GM21717 (cell line): ENCODE measurements around the gene LDLRAP1.
"Not testable (repeated sequence)": the region's sequence is repeated elsewhere in the genome, so short reads cannot be mapped to it uniquely, and the experiment has no call there.

Experiments used
- ATAC-seq: cut with Tn5 transposase; IDR thresholded peaks from one replicate; pipeline ENCODE4 v1.9.1; 2021; ENCODE audit warnings: mild to moderate bottlenecking, moderate library complexity; ENCODE audit not compliant: unreplicated experiment

Gene LDLRAP1

DNA sequence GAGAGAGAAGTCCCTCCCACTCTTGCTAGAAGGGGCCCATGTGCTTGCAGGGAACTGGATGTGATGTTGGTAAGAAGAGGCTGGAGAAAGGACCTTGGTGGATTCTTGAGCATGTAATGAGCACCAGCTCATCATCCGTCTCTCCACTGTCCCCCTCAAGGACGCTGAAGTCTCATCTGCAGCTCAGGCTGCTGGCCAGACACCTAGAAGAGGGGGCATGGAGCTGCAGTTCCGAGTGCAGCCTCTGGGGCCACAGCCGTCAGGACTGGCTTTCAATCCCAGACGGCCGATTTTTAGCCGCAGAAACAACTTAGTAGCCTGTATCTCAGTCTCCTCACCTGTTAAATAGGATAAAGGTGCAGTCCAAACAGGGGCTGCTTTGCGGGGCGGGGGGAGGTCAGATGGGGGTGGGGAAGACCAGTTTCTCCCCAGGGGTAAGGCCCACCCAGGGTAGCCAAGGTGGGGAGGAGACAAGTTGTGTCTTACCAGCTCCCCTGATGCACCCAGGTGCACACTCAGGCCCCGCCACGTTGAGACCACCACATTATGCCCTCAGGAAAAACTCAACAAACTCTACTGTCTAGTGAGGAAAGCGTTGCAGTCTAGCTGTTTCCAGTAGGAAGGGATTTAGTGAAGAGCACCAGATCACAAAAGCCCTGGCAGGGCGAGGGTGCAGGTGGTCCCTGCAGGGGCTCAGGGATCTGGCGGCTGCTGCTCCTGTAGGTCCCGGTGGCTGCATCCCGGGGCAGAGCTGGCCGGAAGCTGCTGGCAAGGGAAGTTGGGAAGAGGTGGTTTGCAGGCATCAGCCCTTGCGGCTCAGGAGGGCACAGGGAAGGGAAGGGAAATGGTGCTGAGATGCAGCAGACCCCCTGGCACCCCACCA lies 29.5 kb downstream of the LDLRAP1 start:
- ATAC-seq: no peak

DNA sequence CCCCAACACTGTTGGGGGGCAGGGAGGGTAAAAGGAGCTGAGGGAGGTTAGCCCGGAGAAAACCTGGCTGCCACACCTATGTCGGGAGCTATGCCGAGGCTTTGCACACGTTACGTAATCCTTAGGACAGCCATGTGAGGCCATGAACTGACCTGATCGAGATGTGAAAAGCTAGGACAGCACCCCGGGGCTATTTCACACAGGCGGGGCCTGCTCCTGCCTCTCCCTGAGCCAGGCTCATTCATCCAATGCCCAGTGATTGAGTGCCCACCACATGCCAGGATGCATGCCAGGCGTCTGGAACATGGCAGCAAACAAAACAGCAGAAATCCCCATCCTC lies 30.2 kb downstream of the LDLRAP1 start:
- no peak for ATAC-seq

- ATAC-seq: no peak
Measured at GRCh38 chr1:25573961-25574360, 30.6 kb downstream of the LDLRAP1 start.

DNA sequence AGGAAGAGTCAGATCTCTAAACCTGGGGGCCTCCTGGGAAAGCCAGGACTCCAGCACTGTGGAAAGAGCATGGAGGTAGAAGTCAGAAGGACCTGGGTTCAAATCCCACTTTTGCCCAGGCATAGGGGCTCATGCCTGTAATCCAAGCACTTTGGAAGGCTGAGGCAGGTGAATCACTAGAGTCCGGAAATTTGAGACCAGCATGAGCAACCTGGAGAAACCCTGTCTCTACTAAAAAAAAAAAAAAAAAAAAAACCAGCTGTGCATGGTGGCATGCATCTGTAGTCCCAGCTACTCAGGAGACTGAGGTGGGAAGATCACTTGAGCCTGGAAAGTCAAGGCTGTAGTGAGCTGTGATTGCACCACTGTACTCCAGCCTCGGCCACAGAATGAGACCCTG lies 31.8 kb downstream of the LDLRAP1 start:
- ATAC-seq: no peak

DNA sequence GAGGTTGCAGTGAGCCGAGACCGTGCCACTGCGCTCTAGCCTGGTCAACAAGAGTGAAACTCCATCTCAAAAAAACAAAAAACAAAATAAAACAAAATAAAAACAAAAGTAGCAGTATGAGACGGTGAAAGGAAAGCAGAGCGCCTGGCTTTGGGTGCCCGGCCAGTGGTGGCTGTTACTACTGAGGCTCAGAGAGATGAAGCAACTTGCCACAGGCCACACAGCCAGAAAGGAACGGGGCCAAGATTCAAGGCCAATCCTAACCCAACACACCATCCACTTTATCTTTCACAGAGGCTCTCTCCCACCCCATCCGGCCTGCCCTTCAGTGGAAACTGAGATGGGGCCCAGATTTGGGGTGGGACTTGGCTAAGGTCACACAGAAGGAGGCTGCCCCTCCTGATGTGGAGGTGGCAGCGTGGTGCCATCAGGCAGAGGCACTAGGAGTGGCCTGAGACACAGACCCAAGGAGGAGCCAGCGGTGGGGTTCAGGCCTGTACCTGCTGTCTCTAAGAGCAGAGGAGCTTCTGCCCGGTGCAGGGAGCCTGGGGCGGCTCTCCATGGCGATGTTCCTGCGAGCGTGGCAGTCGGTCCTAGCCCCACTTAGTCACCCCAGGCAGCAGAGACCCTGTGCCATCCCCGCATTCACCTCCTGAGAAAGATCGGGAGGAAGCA lies 33.2 kb downstream of the LDLRAP1 start:
- ATAC-seq: no peak

DNA sequence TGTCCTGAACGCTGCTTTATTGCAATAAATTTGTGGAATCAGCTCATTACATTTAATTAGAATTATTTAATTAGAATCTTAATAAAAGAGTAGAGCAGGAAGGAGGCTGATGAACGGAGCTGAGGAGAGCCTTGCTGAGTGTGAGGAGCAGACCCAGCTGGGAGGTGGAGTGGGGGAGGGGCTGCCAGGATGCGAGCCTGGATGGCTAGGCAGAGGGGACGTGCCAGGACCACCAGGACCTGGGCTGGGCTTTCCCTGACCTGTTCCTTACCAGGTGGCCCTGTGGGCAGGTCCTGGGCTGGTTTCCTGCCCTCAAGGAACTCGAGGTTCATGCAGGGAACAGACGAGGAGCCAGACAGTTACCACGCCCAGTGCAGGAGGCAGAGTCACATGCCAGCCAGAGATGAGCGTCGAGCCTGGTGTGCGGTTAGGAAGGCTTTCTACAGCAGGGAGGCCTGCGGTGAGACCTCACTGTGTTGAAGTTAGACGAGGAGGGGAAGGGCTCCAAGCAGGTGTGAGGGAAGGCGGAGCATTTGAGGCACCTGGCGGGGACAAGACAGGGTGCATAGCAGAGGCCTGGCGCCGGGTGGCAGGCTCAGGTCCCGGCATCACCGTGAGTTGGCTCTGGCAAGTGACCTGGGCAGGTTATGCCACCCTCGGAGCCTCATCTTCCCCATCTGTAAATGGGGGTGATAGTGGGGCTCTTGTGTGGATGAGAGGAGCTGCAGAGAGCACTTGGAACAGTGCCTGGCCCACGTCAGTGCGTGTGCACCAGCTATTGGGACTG lies 33.9 kb downstream of the LDLRAP1 start:
- no peak for ATAC-seq

- no peak for ATAC-seq
Measured at GRCh38 chr1:25579292-25580252, 36.2 kb downstream of the LDLRAP1 start.

DNA sequence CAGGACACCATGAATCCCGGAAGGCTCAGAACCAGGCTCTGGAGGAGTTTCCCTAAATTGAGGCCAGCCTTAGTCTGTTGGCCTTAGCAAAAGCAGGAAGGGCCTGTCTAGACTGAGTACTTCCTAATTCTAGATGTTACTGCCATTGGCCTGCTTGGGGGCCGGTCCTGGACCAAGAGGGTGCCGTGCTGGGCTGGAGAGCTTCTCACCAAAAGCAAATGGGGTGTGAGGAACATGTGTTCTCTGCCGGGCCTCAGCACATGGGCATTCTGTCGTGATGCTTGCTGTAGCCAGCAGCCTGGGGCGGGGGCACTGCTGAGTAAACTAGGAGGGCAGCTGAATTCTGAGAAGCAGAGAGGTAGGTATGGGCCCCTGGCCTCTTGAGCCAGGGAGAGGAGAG lies 37.5 kb downstream of the LDLRAP1 start:
- no peak for ATAC-seq

- no peak for ATAC-seq
Measured at GRCh38 chr1:25581764-25582163, 38.4 kb downstream of the LDLRAP1 start.

- no peak for ATAC-seq
Measured at GRCh38 chr1:25583519-25584370, 40.3 kb downstream of the LDLRAP1 start.

DNA sequence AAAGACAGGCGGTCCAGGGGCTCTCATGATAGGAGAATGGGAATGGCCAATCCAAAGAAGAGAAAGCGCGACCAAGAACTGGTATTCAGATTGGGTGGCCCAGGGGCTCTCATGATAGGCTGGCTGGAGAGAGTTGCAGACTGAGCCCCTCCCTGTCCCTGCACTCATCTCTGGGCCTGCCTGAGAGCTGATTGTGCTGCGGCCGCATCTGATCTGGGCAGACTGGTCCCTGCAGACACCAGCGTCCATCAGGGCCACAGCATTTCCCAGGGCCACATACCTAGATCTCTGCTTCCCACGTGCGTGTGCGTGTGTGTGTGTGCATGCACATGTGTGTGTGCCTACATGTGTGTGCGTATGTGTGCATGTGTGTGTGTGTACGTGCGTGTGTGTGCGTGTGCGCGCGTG lies 42.8 kb downstream of the LDLRAP1 start:
- ATAC-seq: no peak

DNA sequence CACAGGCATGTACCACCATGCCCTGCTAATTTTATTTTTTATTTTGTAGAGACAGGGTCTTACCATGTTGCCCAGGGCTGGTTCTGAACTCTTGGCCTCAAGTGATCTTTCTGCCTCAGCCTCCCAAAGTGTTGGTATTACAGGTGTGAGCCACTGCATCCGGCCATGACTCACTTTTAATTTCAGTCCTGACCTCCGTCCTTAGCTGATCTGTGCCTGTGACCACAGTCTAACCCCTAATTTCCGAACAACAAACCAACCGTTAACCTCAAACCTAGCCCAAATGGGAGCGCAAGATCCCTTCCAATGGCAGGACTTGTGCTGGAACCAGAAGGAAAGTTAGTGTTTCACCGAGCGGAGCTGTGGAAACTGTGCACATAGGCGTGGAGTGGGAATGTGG lies 43.9 kb downstream of the LDLRAP1 start:
- no peak for ATAC-seq

DNA sequence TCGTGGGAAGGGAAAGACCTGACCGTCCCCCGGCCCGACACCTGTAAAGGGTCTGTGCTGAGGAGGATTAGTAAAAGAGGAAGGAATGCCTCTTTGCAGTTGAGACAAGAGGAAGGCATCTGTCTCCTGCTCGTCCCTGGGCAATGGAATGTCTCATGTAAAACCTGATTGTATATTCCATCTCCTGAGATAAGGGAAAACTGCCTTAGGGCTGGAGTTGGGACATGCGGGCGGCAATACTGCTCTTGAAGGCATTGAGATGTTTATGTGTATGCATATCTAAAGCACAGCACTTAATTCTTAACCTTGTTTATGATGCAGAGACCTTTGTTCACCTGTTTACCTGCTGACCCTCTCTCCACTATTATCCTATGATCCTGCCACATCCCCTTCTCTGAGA lies 44.8 kb downstream of the LDLRAP1 start:
- not testable (repeated sequence) for ATAC-seq

DNA sequence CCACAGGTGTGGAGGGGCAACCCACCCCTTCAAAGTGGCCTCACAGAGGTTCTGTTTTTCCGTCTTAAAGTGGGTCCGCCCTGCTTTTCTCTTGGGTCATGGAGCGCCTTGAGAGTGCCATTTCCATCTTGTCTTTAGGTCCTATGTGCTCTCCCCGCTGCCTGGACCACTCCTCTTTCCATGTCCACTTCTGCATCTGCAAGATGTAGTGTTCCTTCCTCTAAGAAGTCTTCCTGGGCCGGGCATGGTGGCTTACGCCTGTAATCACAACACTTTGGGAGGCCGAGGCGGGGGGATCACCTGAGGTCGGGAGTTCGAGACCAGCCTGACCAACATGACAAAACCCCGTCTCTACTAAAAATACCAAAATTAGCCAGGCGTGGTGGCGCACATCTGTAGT lies 45.4 kb downstream of the LDLRAP1 start:
- ATAC-seq: not testable (repeated sequence)

GRCh38 chr1:25590096-25590824 lies 46.9 kb downstream of the LDLRAP1 start:
- no peak for ATAC-seq

DNA sequence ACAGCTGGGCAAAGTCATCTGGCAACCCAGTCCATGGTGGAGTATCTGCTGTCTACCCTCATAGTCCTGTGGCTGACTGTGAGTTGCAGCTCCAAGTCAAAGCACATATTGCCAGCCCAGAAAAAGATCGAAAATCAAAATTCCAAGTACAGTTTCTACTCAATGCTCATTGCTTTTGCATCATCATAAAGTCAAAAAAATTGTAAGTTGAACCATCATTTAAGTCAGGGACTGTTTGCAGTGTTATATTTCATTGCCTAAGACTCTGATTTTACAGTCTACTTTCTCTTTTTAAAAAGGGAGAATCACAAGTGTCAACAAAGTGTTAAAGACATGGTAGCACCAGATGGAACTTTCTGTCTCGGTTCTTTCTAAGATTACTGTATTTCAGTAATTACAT lies 50.5 kb downstream of the LDLRAP1 start:
- no peak for ATAC-seq

DNA sequence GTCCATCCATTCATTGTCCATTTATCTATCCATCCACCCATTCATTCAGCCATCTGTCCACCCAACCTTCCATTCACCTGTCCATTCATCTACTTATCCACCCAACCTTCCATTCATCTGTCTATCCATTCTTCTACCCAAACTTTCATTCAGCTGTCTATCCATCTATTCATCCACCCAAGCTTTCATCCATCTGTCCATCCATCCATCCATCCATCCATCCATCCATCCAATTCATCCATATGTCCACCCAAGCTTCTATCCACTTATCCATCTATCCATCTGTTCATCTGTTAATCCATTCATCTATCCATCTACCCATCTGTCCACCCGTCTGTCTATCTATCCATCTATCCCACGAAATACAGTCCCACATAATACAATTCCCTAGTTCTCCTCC lies 51.6 kb downstream of the LDLRAP1 start:
- no peak for ATAC-seq

- ATAC-seq: not testable (repeated sequence)
Measured at GRCh38 chr1:25596641-25597040, 53.2 kb downstream of the LDLRAP1 start.

GRCh38 chr1:25598879-25599278 lies 55.5 kb downstream of the LDLRAP1 start:
- ATAC-seq: no peak
